OCI-LY3 (cell line): ENCODE measurements around the gene WHRN.

Experiments
- CTCF ChIP-seq: fragments of 200-600, 300-600 bp; sonication (generic); IDR thresholded peaks from 2 replicates; pipeline ENCODE4 v1.5.1; 2014; ENCODE audit warnings: antibody characterized with exemption, low read length, low read depth
- EZH2phosphoT487 ChIP-seq: fragments of 200-600 bp; shearing (Covaris generic); IDR thresholded peaks from 2 replicates; pipeline ENCODE4 v1.6.1; 2018; ENCODE audit warnings: antibody characterized with exemption, mixed run types, low read depth

GRCh38 chr9:114493521-114494184 lies 11.6 kb downstream of the WHRN start:
- TF ChIP-seq CTCF (no peak), EZH2phosphoT487 (no peak)
